Naive thymus-derived CD4-positive, alpha-beta T cell (primary cell): Measurements from ENCODE around the gene IFIH1. TPM values are rescaled to one million over a fixed set of nuclear protein-coding genes. Genes with fewer than 3 reads are reported as not detected.

Experiments used
- polyA plus RNA-seq, 2 donors: library from polyadenylated mRNA; unstranded; fragments of 300-500 nt; fragmentation: Illumina TruSeq; gene quantifications; one replicate each; pipeline ENCODE4 v1.2.3, GENCODE V29; 2021
- total RNA-seq, 6 experiments: library from RNA in 5 of 6; stranded (reverse) in 5 of 6; gene quantifications; 1 replicate in 5 of 6; 2 replicates in 1 of 6; pipeline ENCODE4 v1.2.3 and lab custom pipeline; 2021 to 2026

Gene IFIH1
- total and polyA plus RNA-seq, 7 experiments from 2014 or later = 14.5 to 77.9 (median 23.1) TPM

Other genes starting within 250 kb of the IFIH1 start
- 100 to 1,000 TPM in 1 of 5 experiments, 10 to 100 TPM in 4; 35.7 to 188 (median 41.6) TPM for gene DPP4, start 244.5 kb downstream of the IFIH1 start, total RNA-seq
- gene DPP4, start 244.5 kb downstream of the IFIH1 start, polyA plus RNA-seq = 10 to 100 TPM; 77.4 to 88.9 TPM
- gene GCG, start 166.4 kb downstream of the IFIH1 start, total RNA-seq = not detected
- not detected for gene GCG, start 166.4 kb downstream of the IFIH1 start, polyA plus RNA-seq
- gene FAP, start 75.2 kb downstream of the IFIH1 start, total RNA-seq = not detected
- not detected for gene FAP, start 75.2 kb downstream of the IFIH1 start, polyA plus RNA-seq
- 10 to 100 TPM; 10.9 to 56.3 (median 13.4) TPM for gene GCA, start 25.4 kb upstream of the IFIH1 start, total RNA-seq
- gene GCA, start 25.4 kb upstream of the IFIH1 start, polyA plus RNA-seq = 10 to 100 TPM; 17.7 to 17.9 TPM